Measurements from ENCODE around the gene SOX1. TPM values are rescaled to one million over a fixed set of nuclear protein-coding genes. Genes with fewer than 3 reads are reported as not detected.

SOX1 gene
- total and polyA plus RNA-seq, 9 of the 15 experiments (the other 6 are each of a cell fraction or from before 2014, with no cell fraction given), result not detected

GRCh38 chr13:112062571-112063570, 4.1 kb upstream of the SOX1 start:
- TF ChIP-seq ZNF551 (CRISPR knock-in tag; IDR thresholded peaks at IDR 0.05), result no peak
- peak in 2 of 3 experiments; percentile 1 to 48; a peak in 1 of 6 replicates for TF ChIP-seq CTCF (IDR thresholded peaks at IDR 0.05 in 2 of 3, conservative IDR thresholded peaks at IDR 0.05 in 1 of 3; ENCODE audit: insufficient read depth in 2 of 3, low read depth in 1 of 3, low read length in 3 of 3)
- 0 out of 4 replicates have a peak, but pooled peaks of 1 of the 2 experiments have one; percentile 6 for TF ChIP-seq RAD21 (CRISPR knock-in tag; conservative IDR thresholded peaks at IDR 0.05 in 1 of 2, IDR thresholded peaks at IDR 0.05 in 1 of 2)

More at GRCh38 chr13:112062571-112063570, 4.1 kb upstream of the SOX1 start:
- no TSS peak for BruUV-seq (replicated peaks)
- WGBS (ENCODE audit: insufficient coverage, low coverage, missing lambda C conversion rate), result 5% methylated on average over 12 of the region's 78 CpGs
- ATAC-seq (peak; percentile 72), DNase-seq (ENCODE audit: extremely low read depth in 1 of 4, low spot score in 3 of 4) (peak in 3 of 4 experiments; percentile 11 to 17 (median 15)), FAIRE-seq (no peak)
- H3K4me3 ChIP-seq, result no peak overlapping the region
- peaks cover under 1 to 50% of the 10 kb centered on the region in 2 experiments; a peak in 3 of 5 replicates for H3K27me3 ChIP-seq (ENCODE audit: control insufficient read depth in 2 of 2, insufficient read depth in 2 of 2, low read length in 2 of 2)
- no peaks in the 10 kb centered on the region for H3K9me3 ChIP-seq (replicated peaks; ENCODE audit: control insufficient read depth, insufficient read depth, low read depth, low read length)
- intact Hi-C loops (cut with micrococcal nuclease), result loop anchor here (10.0 kb wide), 1 partner anchor 272 kb away; no protein-coding TSS in a partner anchor
- in situ Hi-C loops (cut with MboI), result no loop called here
- ChIA-PET POLR2A (no interaction called here), CTCF (ENCODE audit: low intra/inter-chr PET ratio) (no interaction called here)
- no peaks in the 10 kb centered on the region for H3K36me3 ChIP-seq (ENCODE audit: control insufficient read depth, insufficient read depth, low read length)
- no peaks in the 10 kb centered on the region for H3K79me2 ChIP-seq (ENCODE audit: control insufficient read depth, insufficient read depth, low read length)
- no peak overlapping the region for H3K9ac ChIP-seq (ENCODE audit: insufficient read depth in 1 of 2, low read depth in 2 of 2, low read length in 2 of 2)
- H3K27ac ChIP-seq (ENCODE audit: extremely low read depth, low read depth, low read length), result no peak overlapping the region
- no peak overlapping the region for H2AFZ ChIP-seq (ENCODE audit: low read depth, low read length)
- no peak overlapping the region for H3K4me2 ChIP-seq (ENCODE audit: insufficient read depth, low read length)
- H3K9me1 ChIP-seq (ENCODE audit: control insufficient read depth, insufficient read depth, low read length), result no peaks in the 10 kb centered on the region
- H3K4me1 ChIP-seq (replicated peaks in 1 of 2; ENCODE audit: control insufficient read depth in 2 of 2, insufficient read depth in 2 of 2, low read length in 2 of 2), result peaks cover 0 to 5% of the 10 kb centered on the region in 2 experiments; a peak in 1 of 5 replicates
- no peaks in the 10 kb centered on the region for H4K20me1 ChIP-seq (replicated peaks; ENCODE audit: control insufficient read depth, insufficient read depth, low read length)

Data from K562 (cell line).